Right lobe of liver (tissue), 6 donors: Measurements from ENCODE around the gene FAM43A. TPM values are rescaled to one million over a fixed set of nuclear protein-coding genes. Genes with fewer than 3 reads are reported as not detected.

Experiments used
- ATAC-seq, 4 donors: fragments of 200-7000 bp; cut with Tn5 transposase; one replicate each; pipeline ENCODE4 v1.9.1; 2020; ENCODE audit warnings: mild to moderate bottlenecking in 4 of 4, moderate library complexity in 4 of 4
- DNase-seq, 3 donors: peaks; one replicate each; pipeline ENCODE4 v3.0.0-alpha.2; 2020
- H3K27ac ChIP-seq, 3 donors: fragments of 200-600 bp; one replicate each; pipeline ENCODE4 v1.8.0; 2022
- H3K27me3 ChIP-seq, 2 donors: fragments of 200-600 bp; one replicate each; pipeline ENCODE4 v1.8.0; 2022
- H3K36me3 ChIP-seq, 4 donors: fragments of 200-600 bp; sonication (generic) in 1 of 4; one replicate each; pipeline versions ENCODE4 v1.5.1 to v1.8.0; 2017 to 2022; ENCODE audit warnings: control low read depth in 1 of 4
- H3K4me1 ChIP-seq, 4 donors: fragments of 200-600 bp; sonication (generic) in 1 of 4; one replicate each; pipeline versions ENCODE4 v1.5.1 to v1.8.0; 2017 to 2022; ENCODE audit warnings: control low read depth in 1 of 4
- H3K4me3 ChIP-seq, 3 donors: fragments of 200-600 bp; one replicate each; pipeline ENCODE4 v1.8.0; 2022
- H3K9me3 ChIP-seq, 4 donors: fragments of 200-600 bp; sonication (generic) in 1 of 4; one replicate each; pipeline versions ENCODE4 v1.5.1 to v1.8.0; 2017 to 2022; ENCODE audit warnings: control low read depth in 1 of 4
- POLR2A ChIP-seq: fragments of 450-650 bp; IDR thresholded peaks from one replicate; pipeline ENCODE4 v1.6.1; 2017; ENCODE audit warnings: antibody characterized with exemption, mild to moderate bottlenecking
- WGBS: methylation state at CpG from one replicate; pipeline ENCODE4 v1.1.6; 2018; ENCODE audit warnings: low coverage, low lambda C conversion rate; ENCODE audit not compliant: insufficient coverage; ENCODE audit errors: missing lambda C conversion rate; 5-methylcytosine and 5-hydroxymethylcytosine counted together
- intact Hi-C, 2 donors: fragments of 100-400 bp; cut with DNase I; formaldehyde crosslinking; loops; one replicate each; pipeline versions ENCODE4 v1.11.2 to v1.14.1; 2022
- total RNA-seq, 6 experiments: library from RNA; depleted of rRNA in 2 of 6; stranded (reverse); fragments of >200 nt in 2 of 6; fragmentation: NEBNext Ultra II Directional in 3 of 6; extraction: Animal tissue kit (Norgen Biotek cat#: 25700) in 3 of 6; gene quantifications; one replicate each; pipeline versions ENCODE4 v1.1.0 to v1.2.4, GENCODE V29; 2016 to 2023
- TF ChIP-seq, protein P1 (sequence below), 4 donors: fragments of 200-600 bp in 3 of 4; fragments of 450-650 bp in 1 of 4; IDR thresholded peaks; one replicate each; pipeline versions ENCODE4 v1.5.1 to v1.8.0; 2016 to 2022; ENCODE audit warnings: antibody characterized with exemption in 4 of 4, mild to moderate bottlenecking in 2 of 4
- donor health status: DM: no; HTN: yes; CAD: no.
- donor health status: DM: no; HTN: no; CAD: no.
- donor health status: DM: no; HTN: no; CAD: no.
- donor health status: DM: no; HTN: yes; CAD: no.
- donor health status: DM: no; HTN: yes; CAD: no.

FAM43A gene
- total RNA-seq, 6 experiments from 2014 or later = 1.0 to 8.4 (median 5.3) TPM

- H3K9me3 ChIP-seq = no peaks in the 10 kb centered on the region
- DNase-seq = no peak
- 40% methylated on average over 5 of the region's 5 CpGs for WGBS
- peak overlapping the region; percentile 67 to 81 (median 70) for H3K4me3 ChIP-seq
- peak overlapping the region; percentile 80 to 96 (median 93) for H3K27ac ChIP-seq
- peak in 3 of 4 donors; percentile 3 to 8 (median 8) for ATAC-seq
- intact Hi-C loops = no loop called here
- peaks cover 0 to 5% (median 3%) of the 10 kb centered on the region in 4 donors for H3K36me3 ChIP-seq
- TF ChIP-seq, protein P1, sequence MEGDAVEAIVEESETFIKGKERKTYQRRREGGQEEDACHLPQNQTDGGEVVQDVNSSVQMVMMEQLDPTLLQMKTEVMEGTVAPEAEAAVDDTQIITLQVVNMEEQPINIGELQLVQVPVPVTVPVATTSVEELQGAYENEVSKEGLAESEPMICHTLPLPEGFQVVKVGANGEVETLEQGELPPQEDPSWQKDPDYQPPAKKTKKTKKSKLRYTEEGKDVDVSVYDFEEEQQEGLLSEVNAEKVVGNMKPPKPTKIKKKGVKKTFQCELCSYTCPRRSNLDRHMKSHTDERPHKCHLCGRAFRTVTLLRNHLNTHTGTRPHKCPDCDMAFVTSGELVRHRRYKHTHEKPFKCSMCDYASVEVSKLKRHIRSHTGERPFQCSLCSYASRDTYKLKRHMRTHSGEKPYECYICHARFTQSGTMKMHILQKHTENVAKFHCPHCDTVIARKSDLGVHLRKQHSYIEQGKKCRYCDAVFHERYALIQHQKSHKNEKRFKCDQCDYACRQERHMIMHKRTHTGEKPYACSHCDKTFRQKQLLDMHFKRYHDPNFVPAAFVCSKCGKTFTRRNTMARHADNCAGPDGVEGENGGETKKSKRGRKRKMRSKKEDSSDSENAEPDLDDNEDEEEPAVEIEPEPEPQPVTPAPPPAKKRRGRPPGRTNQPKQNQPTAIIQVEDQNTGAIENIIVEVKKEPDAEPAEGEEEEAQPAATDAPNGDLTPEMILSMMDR (IDR thresholded peaks at IDR 0.05) = no peak
- TF ChIP-seq POLR2A = no peak
- H3K4me1 ChIP-seq = peaks cover 0 to 15% (median 5%) of the 10 kb centered on the region in 4 donors
- no peaks in the 10 kb centered on the region for H3K27me3 ChIP-seq
Measured at GRCh38 chr3:194672876-194673275, 12.8 kb upstream of the FAM43A start.

DNA sequence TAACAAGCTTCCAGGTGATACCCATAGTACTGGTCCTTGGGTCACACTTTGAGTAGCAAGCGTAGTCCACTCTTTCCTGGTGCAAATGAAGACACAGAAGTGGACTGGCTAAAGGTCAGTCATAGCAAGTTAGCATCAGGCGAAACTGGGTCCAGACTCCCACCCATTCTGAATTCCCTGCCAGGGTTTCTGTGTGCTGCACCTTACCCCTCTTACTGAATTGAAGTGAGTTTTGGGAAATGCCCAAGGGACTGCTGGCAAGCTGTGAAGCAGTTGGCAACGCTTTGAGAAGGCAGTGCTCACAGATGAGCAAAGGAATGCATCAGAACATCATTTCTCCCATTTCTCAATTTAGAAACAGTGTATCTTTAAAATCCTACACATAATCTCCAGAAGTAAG lies 11.9 kb upstream of the FAM43A start:
- ATAC-seq (no peak), DNase-seq (peak in 1 of 3 donors; percentile 52)
- no peak for TF ChIP-seq POLR2A
- TF ChIP-seq, protein P1 (IDR thresholded peaks at IDR 0.05) = no peak
- Histone ChIP-seq H3K4me3 (no peak overlapping the region), H3K36me3 (peaks cover 0 to 3% (median 1%) of the 10 kb centered on the region in 4 donors), H3K27ac (no peak overlapping the region), H3K9me3 (no peaks in the 10 kb centered on the region), H3K4me1 (peaks cover 0 to 15% (median 5%) of the 10 kb centered on the region in 4 donors), H3K27me3 (no peaks in the 10 kb centered on the region)
- intact Hi-C loops = no loop called here
- 40% methylated on average over 2 of the region's 3 CpGs for WGBS

GRCh38 chr3:194675081-194675640 lies 10.5 kb upstream of the FAM43A start:
- WGBS = 18% methylated on average over 6 of the region's 12 CpGs
- intact Hi-C loops = no loop called here
- DNase-seq = no peak

GRCh38 chr3:194675680-194676079 lies 10.0 kb upstream of the FAM43A start:
- H3K4me1 ChIP-seq = peaks cover 0 to 11% (median 3%) of the 10 kb centered on the region in 4 donors
- WGBS = 40% methylated on average over 4 of the region's 4 CpGs
- intact Hi-C loops = no loop called here
- TF ChIP-seq, protein P1 (IDR thresholded peaks at IDR 0.05) = no peak
- no peak for TF ChIP-seq POLR2A
- H3K36me3 ChIP-seq = no peaks in the 10 kb centered on the region
- ATAC-seq = no peak
- H3K4me3 ChIP-seq = no peak overlapping the region
- no peak overlapping the region for H3K27ac ChIP-seq
- no peak for DNase-seq
- no peaks in the 10 kb centered on the region for H3K27me3 ChIP-seq
- no peaks in the 10 kb centered on the region for H3K9me3 ChIP-seq

More at GRCh38 chr3:194675081-194675640, 10.5 kb upstream of the FAM43A start:
- H3K36me3 ChIP-seq = no peaks in the 10 kb centered on the region
- H3K4me3 ChIP-seq = no peak overlapping the region
- no peak overlapping the region for H3K27ac ChIP-seq
- H3K27me3 ChIP-seq = no peaks in the 10 kb centered on the region
- H3K9me3 ChIP-seq = no peaks in the 10 kb centered on the region
- ATAC-seq = no peak
- TF ChIP-seq POLR2A = no peak
- TF ChIP-seq, protein P1 (IDR thresholded peaks at IDR 0.05) = no peak
- H3K4me1 ChIP-seq = peaks cover 0 to 15% (median 5%) of the 10 kb centered on the region in 4 donors
